Measurements from ENCODE around the gene WNK3.

WNK3 gene

DNA sequence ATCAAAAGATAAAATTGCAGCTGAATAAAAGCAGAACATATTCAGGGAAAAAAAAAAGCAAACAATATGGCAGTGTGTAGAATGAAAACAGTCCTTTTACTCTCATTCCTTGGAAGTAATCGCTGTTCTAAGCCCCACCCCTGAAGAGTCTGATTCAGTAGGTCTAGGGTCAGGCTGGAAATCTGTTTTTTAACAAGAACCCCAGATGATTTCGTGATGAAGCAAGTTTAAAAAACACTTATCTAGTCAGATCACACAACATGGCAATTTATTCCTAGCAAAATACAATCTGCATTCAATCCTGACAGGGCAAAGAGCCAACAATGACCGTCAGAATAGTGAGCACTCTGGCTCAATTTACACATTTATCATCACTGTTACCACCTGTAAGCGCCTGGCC is 190.9 kb downstream of the WNK3 start:
- DNase-seq (ENCODE audit: low spot score), result no peak

- DNase-seq (ENCODE audit: low spot score), result no peak
Measured at GRCh38 chrX:54157561-54157960, 200.3 kb downstream of the WNK3 start.

Measured in kidney tubule cell (primary cell).